Heart right ventricle (tissue), 16 donors: ENCODE data around the gene HEPHL1. TPM values are rescaled to one million over a fixed set of nuclear protein-coding genes. Genes with fewer than 3 reads are reported as not detected.

ENCODE experiments used
- ATAC-seq, 8 donors: fragments of 200-7000 bp; cut with Tn5 transposase; one replicate each; pipeline ENCODE4 v1.9.1; 2020; ENCODE audit warnings: mild to moderate bottlenecking in 8 of 8, moderate library complexity in 8 of 8, moderate number of reproducible peaks in 1 of 8
- DNase-seq, 2 donors: peaks; one replicate each; pipeline ENCODE4 v3.0.0-alpha.2; 2020
- H3K27ac ChIP-seq, 10 donors: fragments of 200-600 bp; sonication (generic) in 2 of 10; one replicate each; pipeline versions ENCODE4 v1.5.0 to v1.8.0; 2020 to 2022; ENCODE audit warnings: mild to moderate bottlenecking in 3 of 10
- H3K27me3 ChIP-seq, 7 donors: fragments of 200-600 bp; one replicate each; pipeline ENCODE4 v1.8.0; 2021 to 2022; ENCODE audit warnings: mild to moderate bottlenecking in 2 of 7
- H3K36me3 ChIP-seq, 9 donors: fragments of 200-600 bp; sonication (generic) in 1 of 9; one replicate each; pipeline versions ENCODE4 v1.5.0 to v1.8.0; 2020 to 2022; ENCODE audit warnings: mild to moderate bottlenecking in 2 of 9
- H3K4me1 ChIP-seq, 9 donors: fragments of 200-600 bp; sonication (generic) in 1 of 9; one replicate each; pipeline versions ENCODE4 v1.5.0 to v1.8.0; 2020 to 2022; ENCODE audit warnings: mild to moderate bottlenecking in 4 of 9
- H3K4me3 ChIP-seq, 10 donors: fragments of 200-600 bp; sonication (generic) in 2 of 10; one replicate each; pipeline versions ENCODE4 v1.5.0 to v1.8.0; 2020 to 2022; ENCODE audit warnings: mild to moderate bottlenecking in 7 of 10, moderate library complexity in 2 of 10
- H3K9me3 ChIP-seq, 11 donors: fragments of 200-600 bp in 10 of 11; sonication (generic) in 2 of 11; one replicate each; pipeline versions ENCODE4 v1.5.0 to v1.8.0; 2013 to 2022; ENCODE audit warnings: mild to moderate bottlenecking in 2 of 11, control low read depth in 1 of 11, moderate library complexity in 1 of 11
- WGBS, 2 donors: extraction: QIAGEN DNeasy Blood & Tissue Kit; methylation state at CpG; one replicate each; pipeline ENCODE4 v1.1.7; 2013; ENCODE audit warnings: inconsistent platforms in 1 of 2; 5-methylcytosine and 5-hydroxymethylcytosine counted together
- intact Hi-C, 10 donors: fragments of 100-400 bp; cut with DNase I; formaldehyde crosslinking; loops; one replicate each; pipeline versions ENCODE4 v1.11.1 to v1.14.2; 2022
- polyA plus RNA-seq, 2 donors: library from polyadenylated mRNA; stranded (reverse); fragments of 200-250 nt; gene quantifications; one replicate each; pipeline ENCODE4 v1.2.3, GENCODE V29; 2013
- total RNA-seq, 10 donors: library from RNA; stranded (reverse); fragmentation: NEBNext Ultra II Directional in 3 of 10; extraction: Animal tissue kit (Norgen Biotek cat#: 25700) in 3 of 10; gene quantifications; one replicate each; pipeline versions ENCODE4 v1.2.1 to v1.2.4, GENCODE V29; 2021 to 2023
- TF ChIP-seq, protein P1 (sequence below), 9 donors: fragments of 200-600 bp; sonication (generic) in 2 of 9; IDR thresholded peaks; one replicate each; pipeline versions ENCODE4 v1.5.0 to v1.8.0; 2021 to 2022; ENCODE audit warnings: antibody characterized with exemption in 9 of 9, mild to moderate bottlenecking in 5 of 9, moderate library complexity in 1 of 9
- donor health status: Arrhythmogenic right ventricular cardiomyopathy.
- donor health status: ischemic (EF 13 %, LVEDD 7.1; RV severe dilation, severe dysfunction).
- donor health status: healthy with polysubstance abuse.
- donor health status: DM: no; HTN: yes; CAD: no.
- donor health status: DM: no; HTN: no; CAD: no.
- donor health status: ischemic (EF 25% LVEDD 6.9; RV normal size, moderate dysfunction).
- donor health status: ischemic (EF 25% LVEDD 5.7; RV mildly dilated, moderate dysfunction).
- donor health status: healthy.
- donor health status: DM: yes; HTN: yes; CAD: no.
- donor health status: Ischemic cardiomyopathy.
- donor health status: ischemic (EF 35%, LVEDD 5.7; RV mildly dilated, moderate dysfunction).
- donor health status: nonischemic (EF 11% LVEDD 7.7; RV severe dilation, severe dysfunction).
- donor health status: DM: yes; HTN: yes; CAD: no.
- donor health status: PGD.
- donor health status: ischemic (EF 29% LVEDD 5.4; RV normal size, mild dysfunction).
- donor health status: nonischemic (EF 23%, LVEDD 6.1; RV moderate dilation, normal function).

Gene HEPHL1
- total and polyA plus RNA-seq, 12 donors, result not detected

GRCh38 chr11:94132823-94133408 is 111.8 kb downstream of the HEPHL1 start:
- ATAC-seq (no peak), DNase-seq (no peak)
- peaks cover 16 to 83% (median 72%) of the 10 kb centered on the region in 9 donors for H3K4me1 ChIP-seq
- H3K36me3 ChIP-seq, result no peaks in the 10 kb centered on the region
- H3K27me3 ChIP-seq, result no peaks in the 10 kb centered on the region
- H3K27ac ChIP-seq, result peak overlapping the region in 6 of 10 donors; percentile 44 to 96 (median 90)
- TF ChIP-seq, protein P1, sequence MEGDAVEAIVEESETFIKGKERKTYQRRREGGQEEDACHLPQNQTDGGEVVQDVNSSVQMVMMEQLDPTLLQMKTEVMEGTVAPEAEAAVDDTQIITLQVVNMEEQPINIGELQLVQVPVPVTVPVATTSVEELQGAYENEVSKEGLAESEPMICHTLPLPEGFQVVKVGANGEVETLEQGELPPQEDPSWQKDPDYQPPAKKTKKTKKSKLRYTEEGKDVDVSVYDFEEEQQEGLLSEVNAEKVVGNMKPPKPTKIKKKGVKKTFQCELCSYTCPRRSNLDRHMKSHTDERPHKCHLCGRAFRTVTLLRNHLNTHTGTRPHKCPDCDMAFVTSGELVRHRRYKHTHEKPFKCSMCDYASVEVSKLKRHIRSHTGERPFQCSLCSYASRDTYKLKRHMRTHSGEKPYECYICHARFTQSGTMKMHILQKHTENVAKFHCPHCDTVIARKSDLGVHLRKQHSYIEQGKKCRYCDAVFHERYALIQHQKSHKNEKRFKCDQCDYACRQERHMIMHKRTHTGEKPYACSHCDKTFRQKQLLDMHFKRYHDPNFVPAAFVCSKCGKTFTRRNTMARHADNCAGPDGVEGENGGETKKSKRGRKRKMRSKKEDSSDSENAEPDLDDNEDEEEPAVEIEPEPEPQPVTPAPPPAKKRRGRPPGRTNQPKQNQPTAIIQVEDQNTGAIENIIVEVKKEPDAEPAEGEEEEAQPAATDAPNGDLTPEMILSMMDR (IDR thresholded peaks at IDR 0.05), result no peak
- WGBS, 2 donors, result 88 to 92% methylated on average over 4 of the region's 4 CpGs
- intact Hi-C loops, result loop anchor here in 1 of 10 donors (5.0 kb wide), 1 partner anchor 49 kb away; no protein-coding TSS in a partner anchor
- H3K9me3 ChIP-seq, result no peaks in the 10 kb centered on the region
- no peak overlapping the region for H3K4me3 ChIP-seq

GRCh38 chr11:94133752-94134151 is 112.6 kb downstream of the HEPHL1 start:
- H3K4me1 ChIP-seq, result peaks cover 15 to 83% (median 68%) of the 10 kb centered on the region in 9 donors
- no peaks in the 10 kb centered on the region for H3K27me3 ChIP-seq
- H3K4me3 ChIP-seq, result no peak overlapping the region
- TF ChIP-seq, protein P1 (IDR thresholded peaks at IDR 0.05), result no peak
- peak overlapping the region in 6 of 10 donors; percentile 77 to 96 (median 84) for H3K27ac ChIP-seq
- WGBS, 2 donors, result 68 to 75% methylated on average over 4 of the region's 4 CpGs
- H3K36me3 ChIP-seq, result no peaks in the 10 kb centered on the region
- no peak for DNase-seq
- ATAC-seq, result peak in 2 of 8 donors; percentile 54 to 72
- no peaks in the 10 kb centered on the region for H3K9me3 ChIP-seq
- intact Hi-C loops, result loop anchor here in 1 of 10 donors (5.0 kb wide), 1 partner anchor 49 kb away; no protein-coding TSS in a partner anchor

GRCh38 chr11:94134651-94135512 is 113.7 kb downstream of the HEPHL1 start:
- Histone ChIP-seq H3K9me3 (no peaks in the 10 kb centered on the region), H3K36me3 (no peaks in the 10 kb centered on the region), H3K27me3 (no peaks in the 10 kb centered on the region), H3K4me1 (peaks cover 15 to 91% (median 70%) of the 10 kb centered on the region in 9 donors), H3K4me3 (peak overlapping the region in 3 of 10 donors; percentile 3 to 12 (median 11)), H3K27ac (peak overlapping the region; percentile 59 to 96 (median 83))
- intact Hi-C loops, result loop anchor here in 1 of 10 donors (5.0 kb wide), 1 partner anchor 47 kb away; no protein-coding TSS in a partner anchor
- TF ChIP-seq, protein P1 (IDR thresholded peaks at IDR 0.05), result no peak
- WGBS, 2 donors, result 33 to 38% methylated on average over 10 of the region's 10 CpGs
- ATAC-seq (peak; percentile 63 to 90 (median 82)), DNase-seq (peak; percentile 61 to 78)

GRCh38 chr11:94139416-94139815 is 118.3 kb downstream of the HEPHL1 start:
- DNase-seq (no peak), ATAC-seq (no peak)
- Histone ChIP-seq H3K36me3 (no peaks in the 10 kb centered on the region), H3K4me1 (peaks cover 21 to 90% (median 60%) of the 10 kb centered on the region in 9 donors), H3K4me3 (no peak overlapping the region), H3K9me3 (no peaks in the 10 kb centered on the region), H3K27ac (no peak overlapping the region), H3K27me3 (no peaks in the 10 kb centered on the region)
- 81 to 86% methylated on average over 4 of the region's 4 CpGs for WGBS, 2 donors
- intact Hi-C loops, result no loop called here
- TF ChIP-seq, protein P1 (IDR thresholded peaks at IDR 0.05), result no peak
